ENCODE data around the gene TOMM70. TPM values are rescaled to one million over a fixed set of nuclear protein-coding genes. Genes with fewer than 3 reads are reported as not detected.

Gene TOMM70
- polyA plus RNA-seq, 3 donors, result 4.9 to 6.3 (median 6.3) TPM

DNA sequence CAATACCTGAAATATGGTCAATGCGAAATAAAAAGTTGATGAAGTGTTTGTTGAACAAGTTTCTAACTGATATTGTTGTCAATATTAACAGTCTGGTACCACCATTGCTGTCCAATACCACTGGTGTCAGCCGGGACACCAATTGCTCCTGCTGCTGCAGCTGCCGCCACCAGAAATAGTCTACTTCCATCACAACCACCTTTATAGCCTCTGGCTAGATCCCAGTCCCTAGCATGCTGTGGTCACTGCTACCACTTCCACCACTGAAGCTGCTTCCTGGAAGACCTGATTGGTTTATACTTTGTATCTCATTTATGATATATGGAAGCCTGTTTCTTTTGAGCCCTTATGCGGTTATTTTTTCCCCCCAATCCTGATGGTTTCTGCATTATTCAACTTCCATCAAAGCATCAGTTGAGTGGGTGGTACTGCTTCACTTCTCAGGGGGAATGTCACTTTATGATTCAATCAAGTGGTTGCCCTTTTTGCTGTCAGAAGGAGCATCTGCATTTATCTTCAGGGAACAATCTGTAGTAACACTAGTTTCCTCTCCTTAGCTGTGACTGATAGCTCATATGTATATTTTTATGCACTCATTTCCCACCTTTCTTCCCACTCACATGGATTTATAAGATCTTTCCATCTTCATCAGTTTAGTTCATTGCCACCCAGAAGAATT is 12.2 kb upstream of the TOMM70 start:
- Mint-ChIP-seq H3K9me3 (peaks cover under 1 to 15% (median 7%) of the 10 kb centered on the region in 7 donors), H3K4me3 (no peak overlapping the region), H3K4me1 (no peaks in the 10 kb centered on the region), H3K27ac (no peak overlapping the region), H3K36me3 (peaks cover 0 to 1% of the 10 kb centered on the region in 2 donors), H3K27me3 (ENCODE audit: low read depth in 3 of 3) (peaks cover 0 to 1% (median 0%) of the 10 kb centered on the region in 3 donors)
- H3K36me3 ChIP-seq (replicated peaks in 1 of 2; ENCODE audit: control insufficient read depth in 1 of 2, insufficient read depth in 2 of 2, low read length in 2 of 2), result no peaks in the 10 kb centered on the region
- no peak overlapping the region for H2AFZ ChIP-seq (ENCODE audit: insufficient read depth, low read depth, low read length, poor library complexity, severe bottlenecking)
- intact Hi-C loops (cut with micrococcal nuclease), result no loop called here
- no peak overlapping the region for H3K27ac ChIP-seq (ENCODE audit: low read depth in 1 of 2, low read length in 2 of 2)
- H3K4me1 ChIP-seq (ENCODE audit: control insufficient read depth in 1 of 2, insufficient read depth in 2 of 2, low read length in 2 of 2), result peaks cover under 1 to 2% of the 10 kb centered on the region in 2 donors
- DNase-seq, result no peak
- no peak for TF ChIP-seq CTCF (IDR thresholded peaks at IDR 0.05)
- no peaks in the 10 kb centered on the region for H3K79me2 ChIP-seq (ENCODE audit: insufficient read depth, low read length)
- peaks cover 4 to 9% of the 10 kb centered on the region in 2 donors for H3K9me3 ChIP-seq (replicated peaks in 1 of 2; ENCODE audit: control insufficient read depth in 1 of 2, insufficient read depth in 1 of 2, low read length in 2 of 2)
- 60% methylated on average over 2 of the region's 4 CpGs for WGBS (ENCODE audit: insufficient coverage)
- no peaks in the 10 kb centered on the region for H3K27me3 ChIP-seq (ENCODE audit: control insufficient read depth in 2 of 2, insufficient read depth in 2 of 2, low read length in 2 of 2)
- no peak overlapping the region for H3K4me3 ChIP-seq (replicated peaks in 1 of 3; ENCODE audit: low read depth in 2 of 3, low read length in 3 of 3)
- no peak overlapping the region for H3K4me2 ChIP-seq (replicated peaks; ENCODE audit: extremely low read depth, low read length, poor library complexity, severe bottlenecking)
- H3K9ac ChIP-seq (ENCODE audit: insufficient read depth, low read length, poor library complexity, severe bottlenecking), result no peak overlapping the region
- no peaks in the 10 kb centered on the region for H4K20me1 ChIP-seq (ENCODE audit: insufficient read depth, low read length)

- TF ChIP-seq CTCF (IDR thresholded peaks at IDR 0.05), result no peak
- H3K36me3 ChIP-seq (replicated peaks in 1 of 2; ENCODE audit: control insufficient read depth in 1 of 2, insufficient read depth in 2 of 2, low read length in 2 of 2), result no peaks in the 10 kb centered on the region
- H3K27ac Mint-ChIP-seq, result no peak overlapping the region
- no peaks in the 10 kb centered on the region for H4K20me1 ChIP-seq (ENCODE audit: insufficient read depth, low read length)
- no CpG with 5 or more reads among the region's 2 CpGs for WGBS (ENCODE audit: insufficient coverage)
- no peaks in the 10 kb centered on the region for H3K79me2 ChIP-seq (ENCODE audit: insufficient read depth, low read length)
- peaks cover 0 to 1% (median 0%) of the 10 kb centered on the region in 3 donors for H3K27me3 Mint-ChIP-seq (ENCODE audit: low read depth in 3 of 3)
- peaks cover 0 to 9% of the 10 kb centered on the region in 2 donors for H3K36me3 Mint-ChIP-seq
- no peak overlapping the region for H3K4me2 ChIP-seq (replicated peaks; ENCODE audit: extremely low read depth, low read length, poor library complexity, severe bottlenecking)
- H3K4me3 ChIP-seq (replicated peaks in 1 of 3; ENCODE audit: low read depth in 2 of 3, low read length in 3 of 3), result no peak overlapping the region
- no peak overlapping the region for H3K9ac ChIP-seq (ENCODE audit: insufficient read depth, low read length, poor library complexity, severe bottlenecking)
- H3K4me1 ChIP-seq (ENCODE audit: control insufficient read depth in 1 of 2, insufficient read depth in 2 of 2, low read length in 2 of 2), result no peaks in the 10 kb centered on the region
- H3K27me3 ChIP-seq (ENCODE audit: control insufficient read depth in 2 of 2, insufficient read depth in 2 of 2, low read length in 2 of 2), result no peaks in the 10 kb centered on the region
- no peak for DNase-seq
- H3K4me1 Mint-ChIP-seq, result no peaks in the 10 kb centered on the region
- H3K9me3 ChIP-seq (replicated peaks in 1 of 2; ENCODE audit: control insufficient read depth in 1 of 2, insufficient read depth in 1 of 2, low read length in 2 of 2), result peaks cover 10 to 15% of the 10 kb centered on the region in 2 donors
- no peak overlapping the region for H2AFZ ChIP-seq (ENCODE audit: insufficient read depth, low read depth, low read length, poor library complexity, severe bottlenecking)
- H3K4me3 Mint-ChIP-seq, result no peak overlapping the region
- peaks cover 10 to 29% (median 16%) of the 10 kb centered on the region in 7 donors for H3K9me3 Mint-ChIP-seq
- no peak overlapping the region for H3K27ac ChIP-seq (ENCODE audit: low read depth in 1 of 2, low read length in 2 of 2)
- intact Hi-C loops (cut with micrococcal nuclease), result no loop called here
Observed at GRCh38 chr3:100411091-100411982, 10.4 kb upstream of the TOMM70 start.
